ENCODE data around the gene RNU2-1.
"Not testable (repeated sequence)": the region's sequence is repeated elsewhere in the genome, so short reads cannot be mapped to it uniquely, and the experiment has no call there.

The RNU2-1 gene

DNA sequence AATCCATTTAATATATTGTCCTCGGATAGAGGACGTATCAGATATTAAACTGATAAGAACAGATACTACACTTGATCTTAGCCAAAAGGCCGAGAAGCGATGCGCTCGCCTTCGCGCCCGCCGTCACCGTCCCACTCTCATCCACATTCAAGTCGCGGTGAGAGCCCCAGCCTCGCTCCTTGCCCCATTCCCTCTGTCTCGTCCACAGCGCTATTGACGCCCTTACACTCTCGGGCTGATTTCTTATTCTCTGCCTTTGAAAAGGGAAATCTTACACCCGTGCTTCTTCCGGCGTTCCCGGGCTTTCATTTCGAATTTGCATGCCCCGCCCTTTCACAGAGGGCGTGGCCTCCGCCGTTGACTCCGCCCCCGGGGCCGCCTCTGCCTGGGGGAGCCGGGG, at the start of gene RNU2-1:
Gene RNU2-1 (minus strand): TSS at position 101 of the 400 bp plus-strand sequence.
- H3K9ac ChIP-seq; H3K4me2 ChIP-seq; H3K27me3 ChIP-seq (ENCODE audit: insufficient read depth, low read depth); H3K36me3 ChIP-seq (ENCODE audit: insufficient read depth); H3K4me3 ChIP-seq (IDR thresholded peaks at IDR 0.05; ENCODE audit: insufficient read depth, low read depth, low read length); H3K4me1 ChIP-seq (ENCODE audit: low read depth, poor library complexity, severe bottlenecking); H3K27ac ChIP-seq; H4K20me1 ChIP-seq (ENCODE audit: insufficient read depth); H2AFZ ChIP-seq (ENCODE audit: low read depth); H3K79me2 ChIP-seq (ENCODE audit: insufficient read depth, low read depth): not testable (repeated sequence)

DNA sequence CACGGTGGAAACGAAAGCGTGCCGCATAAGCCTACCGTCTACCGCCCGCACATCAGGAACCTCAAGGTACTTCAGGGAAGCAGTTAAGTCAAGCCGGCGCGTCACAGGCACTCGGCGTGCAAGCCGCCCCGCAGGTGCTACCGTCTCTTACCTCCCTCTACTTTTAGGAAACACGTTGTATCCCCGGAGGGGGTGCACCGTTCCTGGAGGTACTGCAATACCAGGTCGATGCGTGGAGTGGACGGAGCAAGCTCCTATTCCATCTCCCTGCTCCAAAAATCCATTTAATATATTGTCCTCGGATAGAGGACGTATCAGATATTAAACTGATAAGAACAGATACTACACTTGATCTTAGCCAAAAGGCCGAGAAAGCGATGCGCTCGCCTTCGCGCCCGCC, 39.1 kb upstream of the RNU2-1 start:
- H4K20me1 ChIP-seq (ENCODE audit: insufficient read depth); H2AFZ ChIP-seq (ENCODE audit: low read depth); H3K27ac ChIP-seq; H3K27me3 ChIP-seq (ENCODE audit: insufficient read depth, low read depth); H3K36me3 ChIP-seq (ENCODE audit: insufficient read depth); H3K9ac ChIP-seq; H3K79me2 ChIP-seq (ENCODE audit: insufficient read depth, low read depth); H3K4me1 ChIP-seq (ENCODE audit: low read depth, poor library complexity, severe bottlenecking); H3K4me3 ChIP-seq (IDR thresholded peaks at IDR 0.05; ENCODE audit: insufficient read depth, low read depth, low read length); H3K4me2 ChIP-seq: not testable (repeated sequence)

DNA sequence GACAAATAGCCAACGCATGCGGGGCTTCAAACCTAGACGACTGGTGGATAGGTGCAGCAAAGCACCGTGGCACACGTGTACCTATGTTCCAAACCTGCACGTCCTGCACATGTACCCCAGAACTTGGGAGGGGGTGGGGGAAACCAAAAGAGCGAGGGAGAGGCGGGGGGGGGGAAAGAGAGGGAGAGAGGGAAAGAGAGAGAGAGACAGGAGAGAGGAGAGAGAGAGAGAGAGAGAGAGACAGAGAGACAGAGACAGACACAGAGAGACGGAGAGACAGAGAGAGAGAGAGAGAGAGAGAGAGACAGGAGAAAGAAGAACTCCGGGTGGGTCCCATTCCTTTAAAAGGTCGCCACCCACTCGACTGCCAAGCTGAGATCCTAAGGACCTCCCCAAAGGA, 38.7 kb upstream of the RNU2-1 start:
- not testable (repeated sequence) for H3K27ac ChIP-seq; H3K36me3 ChIP-seq (ENCODE audit: insufficient read depth); H3K4me2 ChIP-seq; H4K20me1 ChIP-seq (ENCODE audit: insufficient read depth); H3K79me2 ChIP-seq (ENCODE audit: insufficient read depth, low read depth); H3K4me3 ChIP-seq (IDR thresholded peaks at IDR 0.05; ENCODE audit: insufficient read depth, low read depth, low read length); H2AFZ ChIP-seq (ENCODE audit: low read depth); H3K27me3 ChIP-seq (ENCODE audit: insufficient read depth, low read depth); H3K4me1 ChIP-seq (ENCODE audit: low read depth, poor library complexity, severe bottlenecking); H3K9ac ChIP-seq

DNA sequence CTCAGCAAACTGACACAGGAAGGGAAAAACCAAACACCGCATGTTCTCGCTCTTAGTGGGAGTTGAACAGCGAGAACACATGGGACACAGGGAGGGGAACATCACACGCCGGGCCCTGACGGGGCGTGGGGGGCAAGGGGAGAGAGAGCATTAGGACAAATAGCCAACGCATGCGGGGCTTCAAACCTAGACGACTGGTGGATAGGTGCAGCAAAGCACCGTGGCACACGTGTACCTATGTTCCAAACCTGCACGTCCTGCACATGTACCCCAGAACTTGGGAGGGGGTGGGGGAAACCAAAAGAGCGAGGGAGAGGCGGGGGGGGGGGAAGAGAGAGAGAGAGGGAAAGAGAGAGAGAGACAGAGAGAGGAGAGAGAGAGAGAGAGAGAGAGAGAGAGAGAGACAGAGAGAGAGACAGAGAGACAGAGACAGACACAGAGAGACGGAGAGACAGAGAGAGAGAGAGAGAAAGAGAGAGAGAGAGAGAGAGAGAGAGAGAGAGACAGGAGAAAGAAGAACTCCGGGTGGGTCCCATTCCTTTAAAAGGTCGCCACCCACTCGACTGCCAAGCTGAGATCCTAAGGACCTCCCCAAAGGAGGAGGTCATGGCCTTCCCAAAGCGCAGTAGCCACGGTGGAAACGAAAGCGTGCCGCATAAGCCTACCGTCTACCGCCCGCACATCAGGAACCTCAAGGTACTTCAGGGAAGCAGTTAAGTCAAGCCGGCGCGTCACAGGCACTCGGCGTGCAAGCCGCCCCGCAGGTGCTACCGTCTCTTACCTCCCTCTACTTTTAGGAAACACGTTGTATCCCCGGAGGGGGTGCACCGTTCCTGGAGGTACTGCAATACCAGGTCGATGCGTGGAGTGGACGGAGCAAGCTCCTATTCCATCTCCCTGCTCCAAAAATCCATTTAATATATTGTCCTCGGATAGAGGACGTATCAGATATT, 37.1 kb upstream of the RNU2-1 start:
- not testable (repeated sequence) for H3K9ac ChIP-seq; H3K4me1 ChIP-seq (ENCODE audit: low read depth, poor library complexity, severe bottlenecking); H4K20me1 ChIP-seq (ENCODE audit: insufficient read depth); H2AFZ ChIP-seq (ENCODE audit: low read depth); H3K4me2 ChIP-seq; H3K79me2 ChIP-seq (ENCODE audit: insufficient read depth, low read depth); H3K36me3 ChIP-seq (ENCODE audit: insufficient read depth); H3K27me3 ChIP-seq (ENCODE audit: insufficient read depth, low read depth); H3K4me3 ChIP-seq (IDR thresholded peaks at IDR 0.05; ENCODE audit: insufficient read depth, low read depth, low read length); H3K27ac ChIP-seq

DNA sequence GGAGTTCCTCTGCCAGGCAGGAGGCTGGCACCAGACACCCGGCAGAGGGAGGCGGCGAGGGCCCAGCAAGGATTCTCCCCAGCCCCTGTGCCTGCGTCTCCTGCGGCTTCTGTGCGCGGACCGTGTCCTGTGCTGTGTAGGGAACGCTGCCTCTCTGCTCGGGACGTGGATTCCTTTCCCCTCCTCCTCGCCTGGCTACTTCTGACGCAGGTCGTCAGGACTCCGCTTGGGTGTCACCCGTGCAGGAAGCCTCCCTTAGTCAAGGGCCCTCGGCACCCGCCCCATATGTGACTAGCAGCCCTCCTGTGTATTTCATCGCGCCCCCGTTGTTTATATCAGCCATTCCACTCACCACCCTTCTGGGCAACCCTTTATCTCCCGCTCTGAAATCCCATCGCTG, 12.7 kb upstream of the RNU2-1 start:
- not testable (repeated sequence) for H3K36me3 ChIP-seq (ENCODE audit: insufficient read depth); H4K20me1 ChIP-seq (ENCODE audit: insufficient read depth); H2AFZ ChIP-seq (ENCODE audit: low read depth); H3K4me3 ChIP-seq (IDR thresholded peaks at IDR 0.05; ENCODE audit: insufficient read depth, low read depth, low read length); H3K27ac ChIP-seq; H3K4me2 ChIP-seq; H3K4me1 ChIP-seq (ENCODE audit: low read depth, poor library complexity, severe bottlenecking); H3K9ac ChIP-seq; H3K79me2 ChIP-seq (ENCODE audit: insufficient read depth, low read depth); H3K27me3 ChIP-seq (ENCODE audit: insufficient read depth, low read depth)

DNA sequence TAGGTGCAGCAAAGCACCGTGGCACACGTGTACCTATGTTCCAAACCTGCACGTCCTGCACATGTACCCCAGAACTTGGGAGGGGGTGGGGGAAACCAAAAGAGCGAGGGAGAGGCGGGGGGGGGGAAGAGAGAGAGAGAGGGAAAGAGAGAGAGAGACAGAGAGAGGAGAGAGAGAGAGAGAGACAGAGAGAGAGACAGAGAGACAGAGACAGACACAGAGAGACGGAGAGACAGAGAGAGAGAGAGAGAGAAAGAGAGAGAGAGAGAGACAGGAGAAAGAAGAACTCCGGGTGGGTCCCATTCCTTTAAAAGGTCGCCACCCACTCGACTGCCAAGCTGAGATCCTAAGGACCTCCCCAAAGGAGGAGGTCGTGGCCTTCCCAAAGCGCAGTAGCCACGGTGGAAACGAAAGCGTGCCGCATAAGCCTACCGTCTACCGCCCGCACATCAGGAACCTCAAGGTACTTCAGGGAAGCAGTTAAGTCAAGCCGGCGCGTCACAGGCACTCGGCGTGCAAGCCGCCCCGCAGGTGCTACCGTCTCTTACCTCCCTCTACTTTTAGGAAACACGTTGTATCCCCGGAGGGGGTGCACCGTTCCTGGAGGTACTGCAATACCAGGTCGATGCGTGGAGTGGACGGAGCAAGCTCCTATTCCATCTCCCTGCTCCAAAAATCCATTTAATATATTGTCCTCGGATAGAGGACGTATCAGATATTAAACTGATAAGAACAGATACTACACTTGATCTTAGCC, 7.0 kb upstream of the RNU2-1 start:
- not testable (repeated sequence) for H3K4me2 ChIP-seq; H2AFZ ChIP-seq (ENCODE audit: low read depth); H3K27ac ChIP-seq; H3K79me2 ChIP-seq (ENCODE audit: insufficient read depth, low read depth); H3K27me3 ChIP-seq (ENCODE audit: insufficient read depth, low read depth); H3K36me3 ChIP-seq (ENCODE audit: insufficient read depth); H3K9ac ChIP-seq; H4K20me1 ChIP-seq (ENCODE audit: insufficient read depth); H3K4me3 ChIP-seq (IDR thresholded peaks at IDR 0.05; ENCODE audit: insufficient read depth, low read depth, low read length); H3K4me1 ChIP-seq (ENCODE audit: low read depth, poor library complexity, severe bottlenecking)

DNA sequence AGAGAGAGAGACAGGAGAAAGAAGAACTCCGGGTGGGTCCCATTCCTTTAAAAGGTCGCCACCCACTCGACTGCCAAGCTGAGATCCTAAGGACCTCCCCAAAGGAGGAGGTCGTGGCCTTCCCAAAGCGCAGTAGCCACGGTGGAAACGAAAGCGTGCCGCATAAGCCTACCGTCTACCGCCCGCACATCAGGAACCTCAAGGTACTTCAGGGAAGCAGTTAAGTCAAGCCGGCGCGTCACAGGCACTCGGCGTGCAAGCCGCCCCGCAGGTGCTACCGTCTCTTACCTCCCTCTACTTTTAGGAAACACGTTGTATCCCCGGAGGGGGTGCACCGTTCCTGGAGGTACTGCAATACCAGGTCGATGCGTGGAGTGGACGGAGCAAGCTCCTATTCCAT, 5.8 kb upstream of the RNU2-1 start:
- H3K4me2 ChIP-seq; H3K9ac ChIP-seq; H3K4me1 ChIP-seq (ENCODE audit: low read depth, poor library complexity, severe bottlenecking); H2AFZ ChIP-seq (ENCODE audit: low read depth); H3K27ac ChIP-seq; H3K27me3 ChIP-seq (ENCODE audit: insufficient read depth, low read depth); H3K79me2 ChIP-seq (ENCODE audit: insufficient read depth, low read depth); H4K20me1 ChIP-seq (ENCODE audit: insufficient read depth); H3K4me3 ChIP-seq (IDR thresholded peaks at IDR 0.05; ENCODE audit: insufficient read depth, low read depth, low read length); H3K36me3 ChIP-seq (ENCODE audit: insufficient read depth): not testable (repeated sequence)

DNA sequence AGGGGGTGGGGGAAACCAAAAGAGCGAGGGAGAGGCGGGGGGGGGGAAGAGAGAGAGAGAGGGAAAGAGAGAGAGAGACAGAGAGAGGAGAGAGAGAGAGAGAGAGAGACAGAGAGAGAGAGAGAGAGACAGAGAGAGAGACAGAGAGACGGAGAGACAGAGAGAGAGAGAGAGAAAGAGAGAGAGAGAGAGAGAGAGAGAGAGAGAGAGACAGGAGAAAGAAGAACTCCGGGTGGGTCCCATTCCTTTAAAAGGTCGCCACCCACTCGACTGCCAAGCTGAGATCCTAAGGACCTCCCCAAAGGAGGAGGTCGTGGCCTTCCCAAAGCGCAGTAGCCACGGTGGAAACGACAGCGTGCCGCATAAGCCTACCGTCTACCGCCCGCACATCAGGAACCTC, 514 bp downstream of the RNU2-1 start:
- not testable (repeated sequence) for H4K20me1 ChIP-seq (ENCODE audit: insufficient read depth); H3K4me1 ChIP-seq (ENCODE audit: low read depth, poor library complexity, severe bottlenecking); H3K27me3 ChIP-seq (ENCODE audit: insufficient read depth, low read depth); H3K27ac ChIP-seq; H3K79me2 ChIP-seq (ENCODE audit: insufficient read depth, low read depth); H2AFZ ChIP-seq (ENCODE audit: low read depth); H3K9ac ChIP-seq; H3K4me2 ChIP-seq; H3K36me3 ChIP-seq (ENCODE audit: insufficient read depth); H3K4me3 ChIP-seq (IDR thresholded peaks at IDR 0.05; ENCODE audit: insufficient read depth, low read depth, low read length)

DNA sequence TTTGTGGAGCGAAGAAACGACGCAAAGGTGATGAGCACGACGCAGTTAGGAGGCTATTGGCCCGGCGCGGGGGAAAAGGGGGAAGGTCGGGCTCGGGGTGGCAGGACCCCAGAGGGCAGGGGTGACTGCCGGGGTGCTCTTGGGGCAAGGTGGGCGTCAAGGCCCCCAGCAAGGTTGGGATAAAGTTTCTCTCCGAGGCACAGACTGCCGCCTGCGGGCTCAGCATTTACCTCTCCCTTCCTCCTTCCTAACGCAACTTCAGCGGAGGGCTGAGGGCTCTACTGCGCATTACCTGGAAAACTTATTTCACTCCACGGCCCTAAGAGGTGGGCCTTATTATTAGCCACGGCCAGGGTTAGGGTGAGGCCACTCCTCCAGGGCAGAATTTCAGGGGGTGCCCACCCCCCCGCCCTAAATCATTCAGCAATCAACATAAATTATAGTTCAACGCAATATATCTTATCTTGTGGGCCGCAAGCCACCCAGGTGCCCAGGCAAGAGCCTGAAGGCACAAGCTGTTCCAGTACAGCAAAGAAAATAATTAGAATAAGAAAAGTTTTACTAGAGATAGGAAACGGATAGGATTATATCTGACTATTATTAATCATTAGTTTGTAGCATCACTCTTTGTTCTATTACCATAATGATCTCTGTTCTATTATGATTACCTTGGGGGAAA, 1.6 kb downstream of the RNU2-1 start:
- H3K79me2 ChIP-seq (ENCODE audit: insufficient read depth, low read depth); H3K4me2 ChIP-seq; H3K27ac ChIP-seq; H3K9ac ChIP-seq; H4K20me1 ChIP-seq (ENCODE audit: insufficient read depth); H3K4me1 ChIP-seq (ENCODE audit: low read depth, poor library complexity, severe bottlenecking); H3K4me3 ChIP-seq (IDR thresholded peaks at IDR 0.05; ENCODE audit: insufficient read depth, low read depth, low read length); H3K27me3 ChIP-seq (ENCODE audit: insufficient read depth, low read depth); H2AFZ ChIP-seq (ENCODE audit: low read depth); H3K36me3 ChIP-seq (ENCODE audit: insufficient read depth): not testable (repeated sequence)
